Adipocyte (in vitro differentiated cells): ENCODE measurements around the gene THNSL1.

ENCODE experiments used
- DNase-seq: peaks from one replicate; pipeline ENCODE4 v3.0.0-alpha.2; 2015; ENCODE audit warnings: low read depth
- H3K27me3 ChIP-seq: replicated peaks from 2 replicates; pipeline ENCODE4 v1.7.0; 2013; ENCODE audit warnings: mild to moderate bottlenecking, low read length, moderate library complexity; ENCODE audit not compliant: control insufficient read depth, insufficient read depth
- H3K36me3 ChIP-seq: 2 replicates; pipeline ENCODE4 v1.7.0; 2013; ENCODE audit warnings: low read length, mild to moderate bottlenecking, moderate library complexity; ENCODE audit not compliant: control insufficient read depth, insufficient read depth, severe bottlenecking
- H3K4me1 ChIP-seq: 2 replicates; pipeline ENCODE4 v1.7.0; 2013; ENCODE audit warnings: mild to moderate bottlenecking, low read length, moderate library complexity; ENCODE audit not compliant: control insufficient read depth, insufficient read depth
- H3K4me3 ChIP-seq: 2 replicates; pipeline ENCODE4 v1.7.0; 2013; ENCODE audit warnings: mild to moderate bottlenecking, low read length, moderate library complexity
- H3K9ac ChIP-seq: 2 replicates; pipeline ENCODE4 v1.7.0; 2013; ENCODE audit warnings: mild to moderate bottlenecking, low read length, moderate library complexity
- H3K9me3 ChIP-seq: 2 replicates; pipeline ENCODE4 v1.7.0; 2013; ENCODE audit warnings: mild to moderate bottlenecking, low read length, moderate library complexity; ENCODE audit not compliant: control insufficient read depth

THNSL1 gene

GRCh38 chr10:25061711-25062449 is 45.5 kb downstream of the THNSL1 start:
- peaks cover 22% of the 10 kb centered on the region for H3K4me1 ChIP-seq
- H3K4me3 ChIP-seq: peak overlapping the region; percentile 26
- H3K36me3 ChIP-seq: no peaks in the 10 kb centered on the region
- no peaks in the 10 kb centered on the region for H3K27me3 ChIP-seq
- H3K9me3 ChIP-seq: no peaks in the 10 kb centered on the region
- DNase-seq: peak; percentile 13
- peak overlapping the region; percentile 13 for H3K9ac ChIP-seq

GRCh38 chr10:25063157-25063556 is 46.7 kb downstream of the THNSL1 start:
- Histone ChIP-seq H3K4me1 (peaks cover 22% of the 10 kb centered on the region), H3K36me3 (no peaks in the 10 kb centered on the region), H3K4me3 (no peak overlapping the region), H3K9me3 (no peaks in the 10 kb centered on the region), H3K9ac (no peak overlapping the region), H3K27me3 (no peaks in the 10 kb centered on the region)
- DNase-seq: no peak

- H3K9ac ChIP-seq: no peak overlapping the region
- H3K4me1 ChIP-seq: peaks cover 22% of the 10 kb centered on the region
- no peak overlapping the region for H3K4me3 ChIP-seq
- no peaks in the 10 kb centered on the region for H3K36me3 ChIP-seq
- DNase-seq: no peak
- no peaks in the 10 kb centered on the region for H3K9me3 ChIP-seq
- H3K27me3 ChIP-seq: no peaks in the 10 kb centered on the region
These were observed 47.2 kb downstream of the THNSL1 start for GRCh38 chr10:25063644-25064043.

- H3K27me3 ChIP-seq: no peaks in the 10 kb centered on the region
- no peaks in the 10 kb centered on the region for H3K36me3 ChIP-seq
- peaks cover 20% of the 10 kb centered on the region for H3K4me1 ChIP-seq
These were observed 48.0 kb downstream of the THNSL1 start for GRCh38 chr10:25064401-25064800.

GRCh38 chr10:25065761-25066476 is 49.5 kb downstream of the THNSL1 start:
- Histone ChIP-seq H3K36me3 (no peaks in the 10 kb centered on the region), H3K9ac (no peak overlapping the region), H3K4me3 (no peak overlapping the region), H3K4me1 (peaks cover 11% of the 10 kb centered on the region), H3K9me3 (no peaks in the 10 kb centered on the region), H3K27me3 (no peaks in the 10 kb centered on the region)
- no peak for DNase-seq

More at GRCh38 chr10:25064401-25064800, 48.0 kb downstream of the THNSL1 start:
- no peak overlapping the region for H3K4me3 ChIP-seq
- no peak overlapping the region for H3K9ac ChIP-seq
- H3K9me3 ChIP-seq: no peaks in the 10 kb centered on the region
- no peak for DNase-seq

- Histone ChIP-seq H3K9me3 (no peaks in the 10 kb centered on the region), H3K4me3 (no peak overlapping the region), H3K9ac (no peak overlapping the region), H3K4me1 (no peaks in the 10 kb centered on the region), H3K36me3 (no peaks in the 10 kb centered on the region), H3K27me3 (no peaks in the 10 kb centered on the region)
- DNase-seq: peak; percentile 11
These were observed 52.0 kb downstream of the THNSL1 start for GRCh38 chr10:25068152-25069058.

- Histone ChIP-seq H3K4me1 (no peaks in the 10 kb centered on the region), H3K9me3 (no peaks in the 10 kb centered on the region), H3K36me3 (no peaks in the 10 kb centered on the region), H3K9ac (no peak overlapping the region), H3K4me3 (no peak overlapping the region), H3K27me3 (no peaks in the 10 kb centered on the region)
- no peak for DNase-seq
These were observed 54.8 kb downstream of the THNSL1 start for GRCh38 chr10:25071227-25071626.

- H3K9me3 ChIP-seq: no peaks in the 10 kb centered on the region
- no peak overlapping the region for H3K4me3 ChIP-seq
- H3K4me1 ChIP-seq: no peaks in the 10 kb centered on the region
- H3K9ac ChIP-seq: no peak overlapping the region
- no peaks in the 10 kb centered on the region for H3K27me3 ChIP-seq
- no peak for DNase-seq
- H3K36me3 ChIP-seq: no peaks in the 10 kb centered on the region
These were observed 56.4 kb downstream of the THNSL1 start for GRCh38 chr10:25072786-25073185.

GRCh38 chr10:25075825-25076224 is 59.4 kb downstream of the THNSL1 start:
- H3K9ac ChIP-seq: no peak overlapping the region
- H3K4me3 ChIP-seq: no peak overlapping the region
- H3K4me1 ChIP-seq: peaks cover 2% of the 10 kb centered on the region
- H3K27me3 ChIP-seq: no peaks in the 10 kb centered on the region
- DNase-seq: no peak
- H3K9me3 ChIP-seq: no peaks in the 10 kb centered on the region
- H3K36me3 ChIP-seq: no peaks in the 10 kb centered on the region
